Activated gamma-delta T cell (primary cell): ENCODE results near the gene COL12A1.

Experiments used
- DNase-seq: peaks from one replicate; lab custom pipeline; 2025; lab: John Stamatoyannopoulos, UW

Gene COL12A1

DNA sequence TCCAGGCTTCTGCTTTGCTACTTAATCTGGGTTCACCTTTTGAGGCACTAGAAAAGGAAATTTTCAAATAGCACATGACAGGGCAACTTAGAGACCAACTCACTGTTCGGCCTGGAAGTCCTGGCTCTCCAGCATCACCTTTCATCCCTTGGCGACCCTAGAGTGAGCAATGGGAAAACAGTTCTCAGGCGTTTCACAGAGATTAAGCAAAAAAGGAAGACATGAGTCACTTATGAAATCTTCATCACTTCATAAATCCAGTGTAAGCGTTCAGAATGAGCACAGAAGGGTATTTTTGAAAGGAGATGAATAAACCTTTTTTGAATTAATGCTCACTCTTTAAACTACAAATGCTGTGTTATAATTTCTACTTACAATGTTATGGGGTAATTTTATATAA is 104.0 kb downstream of the COL12A1 start:
- DNase-seq = no peak

DNA sequence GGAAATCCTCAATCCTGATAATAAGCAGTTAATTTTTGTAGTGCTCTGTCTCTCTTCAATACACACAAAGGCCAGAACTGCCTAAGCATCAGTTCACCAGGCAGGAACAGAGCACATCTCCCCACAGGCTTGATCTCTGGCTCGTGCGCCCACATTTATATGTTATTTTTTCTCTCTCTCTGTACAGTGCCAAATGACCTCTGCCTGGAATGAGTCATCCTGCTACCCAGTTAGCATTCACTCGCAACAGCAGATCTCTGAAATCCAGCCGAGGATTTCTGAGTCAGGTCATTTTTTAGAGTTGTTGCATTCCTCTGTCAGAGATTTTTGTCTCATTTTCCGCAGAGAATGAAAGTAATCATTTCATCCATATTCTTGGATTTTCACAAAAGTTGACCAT is 107.1 kb downstream of the COL12A1 start:
- no peak for DNase-seq

DNA sequence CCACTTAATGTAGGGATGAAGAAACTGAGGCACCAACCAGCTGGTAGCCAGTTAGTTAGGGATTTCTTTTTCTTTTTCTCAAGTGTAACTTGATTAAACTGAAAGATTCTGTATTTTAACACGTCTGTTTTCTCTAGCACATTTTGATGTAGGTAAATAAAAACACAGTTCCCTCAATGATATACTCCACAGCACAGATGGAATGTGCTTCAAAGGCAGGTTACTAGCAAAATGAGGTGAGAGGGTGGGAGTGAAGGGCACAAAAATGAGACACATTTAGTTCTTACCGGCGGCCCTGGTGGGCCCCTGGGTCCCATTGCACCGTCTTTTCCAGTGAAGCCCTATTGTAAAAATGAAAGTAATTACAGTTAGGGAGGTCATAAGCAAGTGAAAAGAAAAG is 108.9 kb downstream of the COL12A1 start:
- no peak for DNase-seq

DNA sequence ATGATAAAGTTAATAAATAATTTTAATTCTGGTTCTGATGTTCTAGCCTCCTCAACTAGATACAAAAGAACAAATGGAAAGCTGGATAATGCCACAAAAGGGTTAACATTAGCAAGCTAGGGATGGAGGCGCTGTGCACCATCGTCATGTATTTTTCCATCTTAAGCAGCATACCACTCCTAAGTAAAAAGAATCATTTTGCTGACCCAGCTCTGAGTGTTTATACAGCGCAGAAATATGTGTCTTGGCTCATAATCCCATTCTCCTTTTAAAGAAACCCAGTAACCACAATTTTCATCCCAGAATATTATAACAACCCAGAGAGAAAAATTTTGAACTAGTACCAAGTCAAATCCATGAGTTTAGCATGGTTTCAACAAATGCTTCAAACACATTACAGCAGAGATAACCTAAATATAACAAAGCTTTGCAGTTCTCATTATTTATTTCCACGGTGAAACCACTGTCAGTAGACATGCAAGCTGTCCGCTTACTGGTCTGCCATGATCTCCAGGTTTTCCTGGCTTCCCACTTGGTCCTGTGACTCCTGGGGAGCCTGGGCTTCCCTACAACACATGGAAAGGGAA is 111.1 kb downstream of the COL12A1 start:
- DNase-seq = no peak

DNA sequence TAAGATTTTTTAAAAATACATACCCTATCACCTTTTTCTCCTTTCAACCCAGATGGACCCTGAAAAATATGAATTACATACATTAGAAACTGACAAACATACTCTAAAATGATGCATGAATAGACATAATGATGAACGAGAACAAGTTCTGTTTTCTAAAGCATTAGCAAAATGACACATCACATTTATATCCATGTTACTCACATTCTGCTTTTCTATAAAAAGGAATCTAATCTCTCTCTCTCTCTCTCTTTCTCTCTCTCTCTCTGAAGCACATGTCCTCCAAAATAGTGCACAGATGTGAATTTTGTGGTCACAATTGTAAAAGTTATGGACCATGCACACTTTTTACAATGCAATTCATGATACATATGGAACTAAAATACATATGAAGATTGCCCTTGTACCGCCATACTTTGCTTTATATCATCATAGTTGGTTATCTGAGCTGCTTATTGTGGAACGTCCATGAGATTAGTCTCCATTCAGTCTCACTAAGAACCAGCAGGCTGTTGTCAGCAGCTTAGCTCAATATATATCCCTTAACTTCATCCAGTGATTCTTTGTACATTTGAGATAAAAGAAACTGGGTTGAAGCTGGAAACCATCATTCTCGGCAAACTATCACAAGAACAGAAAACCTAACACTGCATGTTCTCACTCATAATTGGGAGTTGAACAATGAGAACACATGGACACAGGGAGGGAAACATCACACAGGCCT is 114.2 kb downstream of the COL12A1 start:
- no peak for DNase-seq

DNA sequence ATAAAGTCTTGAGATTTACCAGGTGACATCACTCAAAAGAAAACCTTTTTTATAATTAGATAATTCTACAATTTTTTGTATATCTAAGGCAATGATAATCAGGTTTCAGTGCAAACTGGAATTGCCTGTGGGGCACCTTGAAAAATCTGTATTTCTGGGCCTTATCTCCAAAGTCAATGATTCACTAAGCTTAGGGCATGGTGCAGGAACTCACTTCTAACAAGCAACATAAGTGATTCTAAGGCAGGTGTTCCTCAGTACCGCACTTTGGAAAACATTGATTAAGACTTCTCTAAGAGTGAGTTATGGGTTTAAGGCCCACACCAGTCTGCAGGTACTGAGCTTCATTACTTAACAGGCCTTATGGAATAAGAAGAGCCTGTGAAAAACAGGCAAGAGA is 115.3 kb downstream of the COL12A1 start:
- no peak for DNase-seq

DNA sequence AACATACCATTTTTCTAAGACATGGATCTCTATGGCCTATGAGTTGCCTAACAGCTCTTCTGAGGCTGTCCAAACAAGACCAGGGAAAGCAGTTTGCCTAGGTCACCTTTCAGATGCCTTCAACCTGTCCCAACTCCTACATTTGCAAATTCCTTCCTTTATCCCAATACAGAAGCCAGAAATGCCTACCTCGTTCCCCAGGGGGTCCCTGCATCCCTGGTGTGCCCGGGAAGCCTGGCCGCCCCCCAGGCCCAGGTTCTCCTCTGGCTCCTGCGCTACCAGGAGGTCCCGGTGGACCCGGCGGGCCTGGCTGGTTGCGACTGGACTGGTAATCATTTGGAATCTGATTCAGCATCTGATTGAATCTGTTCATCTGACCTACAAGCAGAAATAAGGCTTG is 115.9 kb downstream of the COL12A1 start:
- no peak for DNase-seq

DNA sequence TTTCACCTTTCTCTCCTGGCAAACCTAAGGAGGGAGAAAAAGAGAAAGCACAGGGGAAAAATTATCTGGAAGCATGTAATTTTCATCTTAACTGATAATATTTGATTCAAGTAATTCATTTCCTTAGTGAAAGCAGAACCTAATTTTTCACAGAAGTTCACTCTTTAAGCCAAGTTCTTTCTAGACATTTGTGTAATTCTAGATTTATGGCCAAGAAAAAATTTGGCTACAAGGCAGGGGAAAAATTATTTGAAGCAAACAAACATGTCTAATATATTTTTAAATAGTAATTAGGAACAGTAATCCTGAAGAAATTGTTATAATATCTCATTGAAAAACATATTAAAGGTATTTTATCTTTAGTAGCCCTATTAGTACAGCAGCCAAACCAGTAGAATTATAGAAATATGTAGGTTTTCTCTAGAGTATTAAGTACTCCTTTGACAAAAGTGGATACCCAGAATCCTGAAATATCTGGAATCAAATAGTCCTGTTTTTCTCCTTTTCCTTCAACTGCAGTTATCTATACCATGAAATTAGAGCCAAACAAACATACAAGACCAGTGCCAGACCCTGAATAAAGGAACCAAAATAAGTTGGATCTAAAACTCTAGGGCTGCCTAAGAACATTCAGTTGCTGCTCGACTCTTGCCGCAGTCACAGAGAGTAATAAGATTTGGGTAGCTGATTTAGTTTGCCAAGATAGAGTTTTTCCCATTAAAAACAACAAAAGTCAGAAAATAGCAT is 116.5 kb downstream of the COL12A1 start:
- no peak for DNase-seq

DNA sequence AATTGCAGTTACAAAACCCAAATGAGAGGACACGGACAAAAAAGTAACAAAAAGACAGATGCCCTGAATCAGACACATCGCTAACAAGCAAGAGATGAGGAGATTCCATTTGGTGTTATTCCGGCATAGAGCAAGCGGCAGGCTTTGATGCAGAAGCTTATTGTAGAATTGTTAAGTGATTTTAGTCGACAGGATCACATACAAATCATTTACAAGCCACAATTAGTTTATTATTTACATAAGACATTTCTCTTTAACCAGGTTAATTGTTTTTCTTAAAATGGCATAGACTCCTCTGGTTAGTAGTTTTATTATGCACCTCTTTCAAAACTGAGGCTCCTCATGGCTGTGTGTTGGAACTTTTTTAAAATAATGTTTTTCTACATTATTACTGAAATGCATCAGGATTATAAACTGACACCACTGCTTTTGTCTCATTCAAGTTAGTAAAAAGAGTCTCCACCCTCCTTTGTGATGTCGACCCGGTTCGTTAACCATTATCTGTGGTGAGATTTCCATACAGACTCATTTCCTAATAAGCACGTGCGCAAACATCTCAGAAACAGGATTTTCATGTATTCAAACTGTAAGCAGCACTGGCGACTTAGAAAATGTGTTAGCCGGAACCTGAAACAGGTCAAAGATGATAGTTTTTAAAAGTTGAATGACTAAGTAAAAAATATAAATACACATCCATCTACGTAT is 119.8 kb downstream of the COL12A1 start:
- DNase-seq = no peak

DNA sequence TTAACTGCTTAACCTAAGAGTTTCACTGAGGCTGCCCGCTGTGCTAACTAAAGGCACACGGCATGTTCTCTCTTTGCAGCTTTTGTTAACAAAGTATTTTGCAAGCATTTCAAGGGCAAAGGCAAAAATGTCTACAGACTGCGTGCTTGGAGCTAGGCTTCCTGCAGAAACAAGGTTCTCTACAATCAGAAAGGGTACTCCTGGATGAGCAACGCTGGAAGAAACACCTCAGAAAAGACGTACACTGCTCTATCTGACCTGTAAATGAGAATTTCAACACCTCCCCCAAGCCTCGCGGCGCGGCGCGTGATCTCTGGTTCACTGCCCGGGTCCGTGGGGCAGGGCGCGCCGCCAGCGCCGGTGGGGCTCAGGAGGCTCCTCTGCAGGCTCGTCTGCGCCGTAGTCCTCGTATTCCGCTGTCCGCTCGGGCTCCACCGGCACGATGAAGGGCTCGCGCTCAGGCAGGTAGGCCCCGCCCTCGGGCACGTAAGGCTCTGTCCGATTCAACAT is 120.9 kb downstream of the COL12A1 start:
- no peak for DNase-seq

DNA sequence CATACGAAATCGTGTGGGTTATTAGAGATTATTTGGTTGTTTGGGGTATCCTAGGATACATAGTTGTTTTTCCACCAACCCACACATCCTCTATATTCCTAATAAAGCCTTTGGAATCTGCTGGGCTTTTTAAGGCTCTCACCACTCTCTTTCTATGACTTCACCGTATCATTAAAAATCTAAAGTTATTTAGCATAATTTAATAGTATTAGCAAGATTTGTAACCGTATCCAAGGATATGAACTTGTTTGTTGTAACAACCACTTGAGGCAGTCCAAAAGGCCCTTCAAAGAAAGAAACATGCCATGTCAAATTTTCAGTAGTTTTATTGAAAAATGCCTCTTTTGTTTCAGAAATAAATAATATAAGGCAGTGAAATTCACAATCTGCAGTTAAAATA is 121.8 kb downstream of the COL12A1 start:
- DNase-seq = no peak

DNA sequence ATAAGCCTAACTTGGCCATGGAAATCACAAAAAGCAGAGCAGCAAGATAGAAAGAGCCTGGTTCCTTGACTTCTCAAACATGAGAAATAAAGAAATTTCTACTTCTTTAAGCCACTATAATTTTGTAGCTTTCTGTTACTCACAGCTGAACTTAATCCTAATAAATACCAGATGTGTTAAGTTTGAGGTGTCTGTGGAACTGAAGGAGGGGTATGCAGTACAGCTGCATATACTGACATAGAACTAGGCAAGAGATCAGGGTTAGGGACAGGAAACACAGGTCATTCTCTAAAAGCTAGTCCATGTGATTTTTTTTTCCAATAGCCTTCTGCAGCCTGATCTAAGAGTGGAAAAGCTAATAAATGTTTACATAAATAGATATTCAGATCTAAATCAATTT is 123.9 kb downstream of the COL12A1 start:
- DNase-seq = no peak

DNA sequence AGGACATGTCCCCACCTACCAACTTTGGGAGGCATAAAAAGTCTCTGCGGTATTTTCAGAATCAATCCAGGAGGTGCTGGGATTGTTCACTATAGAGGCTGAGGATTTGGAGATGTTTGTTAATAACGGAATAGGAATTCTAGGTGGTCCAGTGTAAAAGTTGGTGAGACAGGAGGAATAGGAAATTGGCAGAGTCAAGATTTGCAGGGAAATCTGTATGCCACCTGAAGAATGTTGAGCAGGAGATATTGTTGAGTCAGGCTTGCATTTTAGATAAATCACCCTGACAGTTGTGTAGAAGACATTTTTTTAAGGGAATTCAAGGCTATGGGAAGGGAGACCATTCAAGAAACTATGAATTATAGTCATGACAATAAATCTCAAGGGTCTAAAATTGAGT is 124.8 kb downstream of the COL12A1 start:
- no peak for DNase-seq

DNA sequence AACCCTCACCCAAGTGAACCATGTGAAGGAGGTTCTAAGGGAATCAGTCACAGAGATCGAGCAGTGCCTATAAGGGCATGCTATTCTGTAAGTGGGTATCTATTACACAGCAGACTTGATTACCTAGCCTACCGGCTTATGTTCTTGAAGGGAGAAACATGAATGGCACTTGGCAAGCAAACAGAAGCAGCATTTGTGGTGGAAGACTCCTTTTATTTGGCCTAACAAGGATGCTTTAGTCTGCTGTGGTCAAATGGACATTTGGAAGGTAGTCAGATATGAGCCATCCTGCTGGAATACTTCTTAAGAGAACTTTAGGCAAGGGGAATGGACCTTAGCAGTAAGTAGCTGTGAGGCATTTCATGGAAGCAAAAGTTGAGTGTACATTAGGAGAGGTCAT is 126.3 kb downstream of the COL12A1 start:
- no peak for DNase-seq

DNA sequence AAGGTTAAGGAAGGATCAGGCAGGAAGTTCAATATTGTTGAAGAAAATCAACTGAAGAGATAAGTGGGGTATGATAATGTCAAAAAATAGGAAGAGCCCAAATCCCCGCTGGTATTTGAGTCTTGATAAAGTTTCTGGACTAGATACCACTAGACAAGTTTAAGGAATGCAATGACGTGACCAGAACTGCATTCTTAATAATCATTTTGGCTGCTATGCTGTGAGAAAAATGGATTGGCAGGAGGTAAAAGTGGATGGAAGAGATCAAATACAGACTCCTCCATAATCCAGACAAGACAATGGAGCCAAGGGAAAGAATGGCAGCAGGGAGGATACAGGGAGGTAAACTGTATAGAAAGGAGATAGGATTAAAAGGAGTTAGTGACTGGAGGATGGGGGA is 128.2 kb downstream of the COL12A1 start:
- DNase-seq = no peak

DNA sequence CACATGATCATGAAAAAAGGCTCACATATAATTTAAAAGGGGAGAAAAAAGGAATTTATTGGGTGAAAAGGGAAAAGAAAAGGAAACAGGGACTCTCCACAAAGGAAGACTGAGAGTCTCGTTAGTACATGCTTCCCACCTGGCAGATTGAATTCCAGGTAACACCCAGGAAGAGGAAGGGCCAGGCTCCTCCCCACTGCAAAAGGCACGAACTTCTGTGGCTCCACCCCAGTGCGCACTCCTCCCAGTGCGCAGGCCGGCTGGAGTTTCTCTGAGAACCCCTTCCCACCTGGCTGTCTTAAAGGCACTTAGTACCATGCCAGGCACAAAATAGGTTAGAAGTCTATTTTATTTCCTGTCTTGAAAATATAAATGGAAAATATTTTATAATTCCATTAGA is 129.8 kb downstream of the COL12A1 start:
- no peak for DNase-seq

DNA sequence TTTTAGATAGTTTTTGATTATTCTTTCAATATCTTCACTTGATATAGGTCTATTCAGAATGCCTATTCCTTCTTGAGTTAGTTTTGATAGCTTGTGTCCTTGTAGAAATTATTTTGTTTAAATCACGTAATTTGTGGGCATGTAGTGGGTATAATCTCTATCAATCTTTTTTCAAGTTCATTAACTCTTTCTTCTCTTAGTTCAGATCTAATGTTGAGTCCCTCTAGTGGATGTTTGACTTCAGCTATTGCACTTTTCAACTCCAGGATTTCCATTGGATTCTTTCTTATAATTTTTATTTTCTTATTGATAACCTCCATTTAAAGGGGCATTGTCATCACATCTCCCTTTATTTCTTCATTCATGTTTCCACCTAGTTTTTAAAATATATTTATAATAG is 135.6 kb downstream of the COL12A1 start:
- DNase-seq = no peak

DNA sequence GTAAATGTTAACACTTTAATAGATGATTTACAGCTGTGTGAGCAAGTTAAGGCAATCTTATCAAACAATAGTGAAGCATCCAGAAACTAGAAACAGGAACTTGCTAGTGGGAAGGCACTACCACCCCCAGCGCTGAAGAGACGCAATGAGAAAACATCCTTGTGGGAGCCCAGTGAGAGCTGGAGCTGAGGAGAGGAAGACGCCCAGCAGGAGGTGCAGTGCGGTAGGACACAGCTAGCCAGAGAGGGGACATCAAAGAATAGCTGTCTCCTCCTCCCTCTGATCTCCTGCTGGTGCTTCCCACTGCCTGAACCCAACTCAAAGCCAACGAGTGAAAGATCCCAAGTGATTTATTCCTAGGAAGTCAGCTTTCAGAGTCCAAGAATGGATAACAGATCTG is 140.3 kb downstream of the COL12A1 start:
- DNase-seq = no peak

DNA sequence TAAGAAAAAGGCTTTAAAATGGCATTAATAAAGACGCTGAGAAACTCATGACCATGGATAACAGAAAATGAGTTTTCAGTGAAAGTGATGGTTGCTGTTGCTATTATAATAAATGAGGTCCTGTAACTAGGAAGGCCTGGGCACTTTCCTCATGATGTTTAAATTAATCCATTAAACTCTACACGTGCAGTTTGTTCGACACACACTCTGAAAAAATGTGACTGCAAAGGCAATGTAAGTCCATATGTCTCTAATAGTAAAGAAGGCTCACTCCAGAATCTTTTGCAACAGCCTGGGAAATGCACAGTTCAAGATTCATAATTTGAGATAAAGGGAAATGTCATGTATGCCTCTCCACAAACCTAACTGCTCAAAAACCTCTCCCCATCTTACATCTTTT is 153.4 kb downstream of the COL12A1 start:
- DNase-seq = no peak

DNA sequence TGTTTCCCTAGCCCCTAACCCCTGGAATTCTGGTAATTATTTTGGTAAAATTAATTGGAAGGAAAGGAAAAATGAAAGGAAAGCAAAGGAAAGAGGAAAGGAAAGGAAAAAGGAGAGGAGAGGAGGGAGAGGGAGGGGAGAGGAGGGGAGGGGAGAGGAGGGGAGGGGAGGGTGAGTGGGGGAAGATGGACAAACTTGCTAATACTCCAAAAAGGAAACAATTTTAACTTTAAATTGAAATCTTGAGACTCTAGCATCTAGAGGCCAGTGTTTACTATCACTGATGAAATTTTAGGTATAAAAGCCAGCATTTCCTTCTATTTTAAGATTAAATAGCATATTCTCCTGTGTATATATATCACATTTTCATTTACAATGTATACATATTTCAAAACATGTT is 156.5 kb downstream of the COL12A1 start:
- DNase-seq = no peak

DNA sequence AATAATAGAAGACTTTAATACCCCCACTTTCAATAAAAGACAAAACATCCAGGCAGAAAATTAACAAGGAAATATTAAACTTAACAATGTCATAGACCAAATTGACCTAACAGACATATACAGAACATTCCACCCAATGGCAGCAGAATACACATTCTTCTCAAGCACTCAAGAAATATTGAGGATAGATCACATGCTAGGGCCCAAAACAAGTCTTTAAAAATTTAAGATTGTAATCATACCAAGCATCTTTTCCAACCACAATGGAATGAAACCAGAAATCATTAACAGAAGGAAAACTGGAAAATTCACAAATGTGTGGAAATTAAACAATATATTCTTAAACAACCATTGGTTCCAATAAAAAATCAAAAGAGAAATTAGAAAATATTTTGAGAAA is 161.0 kb downstream of the COL12A1 start:
- no peak for DNase-seq

DNA sequence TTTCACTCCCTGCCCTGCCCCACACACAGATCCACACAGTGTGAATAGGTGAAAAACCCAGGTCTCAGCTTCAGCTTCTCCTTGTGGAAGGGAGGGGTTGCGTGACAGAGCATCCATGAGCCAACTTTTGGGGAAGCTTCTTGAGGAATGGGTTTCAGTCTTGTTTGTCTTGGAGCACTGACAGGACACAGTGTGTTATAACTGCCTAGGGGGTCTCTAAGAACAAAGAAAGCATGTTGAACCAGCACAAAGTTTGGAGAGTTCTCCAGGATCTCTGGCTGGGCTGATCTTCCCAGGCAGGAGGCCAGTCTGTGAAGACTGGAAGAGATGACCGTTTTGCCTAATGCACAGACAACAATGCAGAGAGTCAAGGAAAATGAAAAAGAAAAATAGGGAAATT is 164.5 kb downstream of the COL12A1 start:
- no peak for DNase-seq
